HepG2 (cell line): ENCODE measurements around the gene SLC4A2. TPM values are rescaled to one million over a fixed set of nuclear protein-coding genes. Genes with fewer than 3 reads are reported as not detected.

Experiments used
- ASH2L ChIP-seq: fragments of 300-600, 200-600 bp; sonication (generic); IDR thresholded peaks from 2 replicates; pipeline ENCODE4 v1.7.0; 2017; ENCODE audit warnings: low read depth, mild to moderate bottlenecking, moderate library complexity, mixed read lengths, low read length; ENCODE audit not compliant: insufficient read length
- CAMTA2 ChIP-seq: sonication (generic); formaldehyde crosslinking; IDR thresholded peaks from 2 replicates; pipeline ENCODE4 v1.4.0; 2020; ENCODE audit warnings: mild to moderate bottlenecking, missing genetic modification reagents, borderline replicate concordance
- E2F2 ChIP-seq: sonication (generic); formaldehyde crosslinking; IDR thresholded peaks from 2 replicates; pipeline ENCODE4 v1.4.0; 2020; ENCODE audit warnings: missing genetic modification reagents, borderline replicate concordance
- ISL2 ChIP-seq: sonication (generic); formaldehyde crosslinking; IDR thresholded peaks from 2 replicates; pipeline ENCODE4 v1.5.0; 2020; ENCODE audit warnings: missing genetic modification reagents
- KDM5A ChIP-seq: fragments of 200-600 bp; sonication (generic); IDR thresholded peaks from 2 replicates; pipeline ENCODE4 v1.7.0; 2018; ENCODE audit warnings: antibody characterized with exemption, mild to moderate bottlenecking, low read length, borderline replicate concordance
- NCOA1 ChIP-seq: sonication (generic); formaldehyde crosslinking; IDR thresholded peaks from 2 replicates; pipeline ENCODE4 v1.9.0; 2021; ENCODE audit warnings: missing genetic modification reagents
- NFYB ChIP-seq: sonication (generic); formaldehyde crosslinking; IDR thresholded peaks from 2 replicates; pipeline ENCODE4 v1.4.0; 2020; ENCODE audit warnings: missing genetic modification reagents
- PHF8 ChIP-seq: sonication (generic); formaldehyde crosslinking; IDR thresholded peaks from 2 replicates; pipeline ENCODE4 v1.5.0; 2020; ENCODE audit warnings: missing genetic modification reagents
- POLR2AphosphoS2 ChIP-seq: IDR thresholded peaks from 2 replicates; pipeline ENCODE4 v1.6.1; 2011; ENCODE audit warnings: low read depth, low read length, improper control_type of control experiment
- RNF2 ChIP-seq: fragments of 450-650 bp; conservative IDR thresholded peaks from 2 replicates; pipeline ENCODE4 v1.6.1; 2016; ENCODE audit warnings: low read depth
- SIN3A ChIP-seq: IDR thresholded peaks from 2 replicates; pipeline ENCODE4 v1.6.1; 2011; ENCODE audit warnings: low read depth, mild to moderate bottlenecking, control low read depth, low read length, borderline replicate concordance
- SMAD1 ChIP-seq: sonication (generic); formaldehyde crosslinking; IDR thresholded peaks from 2 replicates; pipeline ENCODE4 v1.4.0; 2020; ENCODE audit warnings: missing genetic modification reagents, low read depth, mild to moderate bottlenecking, borderline replicate concordance
- ZFP91 ChIP-seq: sonication (generic); formaldehyde crosslinking; IDR thresholded peaks from 2 replicates; pipeline ENCODE4 v1.9.0; 2022; ENCODE audit warnings: missing genetic modification reagents, mild to moderate bottlenecking, borderline replicate concordance
- ZMYM3 ChIP-seq: sonication (generic); formaldehyde crosslinking; IDR thresholded peaks from 2 replicates; pipeline ENCODE4 v1.5.1; 2020; ENCODE audit warnings: mild to moderate bottlenecking, missing genetic modification reagents
- ZNF605 ChIP-seq: sonication (generic); formaldehyde crosslinking; IDR thresholded peaks from 2 replicates; pipeline ENCODE4 v1.8.0; 2022; ENCODE audit warnings: mild to moderate bottlenecking, missing genetic modification reagents
- ZNF607 ChIP-seq: sonication (generic); formaldehyde crosslinking; IDR thresholded peaks from 2 replicates; pipeline ENCODE4 v1.5.1; 2020; ENCODE audit warnings: missing genetic modification reagents, mild to moderate bottlenecking, borderline replicate concordance
- ZNF709 ChIP-seq: sonication (generic); formaldehyde crosslinking; IDR thresholded peaks from 2 replicates; pipeline ENCODE4 v1.5.0; 2020; ENCODE audit warnings: mild to moderate bottlenecking, missing genetic modification reagents
- ZNF713 ChIP-seq: sonication (generic); formaldehyde crosslinking; IDR thresholded peaks from 2 replicates; pipeline ENCODE4 v1.4.0; 2020; ENCODE audit warnings: mild to moderate bottlenecking, missing genetic modification reagents
- polyA plus RNA-seq, 8 experiments: library from polyadenylated mRNA; depleted of rRNA in 3 of 8; stranded (reverse) in 7 of 8; unstranded in 1 of 8; fragments of >200 nt; fragmentation: Illumina TruSeq in 4 of 8; extraction: Trizol in 4 of 8; gene quantifications; 2 replicates each; pipeline versions ENCODE4 v1.2.1 to v1.2.3, GENCODE V29; 2011 to 2016; ENCODE audit warnings: low read depth in 4 of 8, missing spikeins in 1 of 8, mixed read lengths in 1 of 8; ENCODE audit not compliant: insufficient read depth in 1 of 8
- total RNA-seq, 5 experiments: library from RNA; depleted of rRNA; stranded (reverse); fragments of >200 nt; fragmentation: Illumina TruSeq; extraction: Trizol; gene quantifications; 2 replicates each; pipeline ENCODE4 v1.2.3, GENCODE V29; 2016; ENCODE audit warnings: low read depth in 1 of 5
- TF ChIP-seq, protein P1 (sequence below), 2 experiments: sonication (generic) in 1 of 2; formaldehyde crosslinking in 1 of 2; IDR thresholded peaks; 2 replicates each; pipeline versions ENCODE4 v1.4.0 to v1.6.1; 2018 to 2020; ENCODE audit warnings: missing genetic modification reagents in 2 of 2, borderline replicate concordance in 1 of 2, low read depth in 1 of 2, mild to moderate bottlenecking in 1 of 2, missing biosample characterization in 1 of 2
- TF ChIP-seq, protein P2 (sequence below): sonication (generic); formaldehyde crosslinking; IDR thresholded peaks from 2 replicates; pipeline ENCODE4 v1.4.0; 2020; ENCODE audit warnings: mild to moderate bottlenecking, missing genetic modification reagents

The SLC4A2 gene
- total and polyA plus RNA-seq, 2 of the 13 experiments (the other 11 are each of a cell fraction or from before 2014, with no cell fraction given), result 51.9 to 73.4 TPM

- TF ChIP-seq ZNF713 (0 out of 2 replicates have a peak, but pooled peaks have one; percentile 23), NFYB (CRISPR knock-in tag) (no peak), ZNF605 (CRISPR knock-in tag) (peak; percentile 75), PHF8 (0 out of 2 replicates have a peak, but pooled peaks have one; percentile 11), SIN3A (0 out of 2 replicates have a peak, but pooled peaks have one; percentile 46), NCOA1 (no peak), CAMTA2 (CRISPR knock-in tag) (peak; percentile 25; the same call in 1 of the 2 replicates), RNF2 (no peak), ISL2 (CRISPR knock-in tag) (peak; percentile 25; the same call in 1 of the 2 replicates), ASH2L (peak; percentile 68), SMAD1 (0 out of 2 replicates have a peak, but pooled peaks have one; percentile 16), ZNF709 (CRISPR knock-in tag) (0 out of 2 replicates have a peak, but pooled peaks have one; percentile 19), KDM5A (peak; percentile 67), E2F2 (CRISPR knock-in tag) (0 out of 2 replicates have a peak, but pooled peaks have one; percentile 85), ZNF607 (peak; percentile 15; the same call in 1 of the 2 replicates), POLR2AphosphoS2 (no peak), ZFP91 (CRISPR knock-in tag) (0 out of 2 replicates have a peak, but pooled peaks have one; percentile 7), ZMYM3 (CRISPR knock-in tag) (no peak)
- TF ChIP-seq, protein P1, sequence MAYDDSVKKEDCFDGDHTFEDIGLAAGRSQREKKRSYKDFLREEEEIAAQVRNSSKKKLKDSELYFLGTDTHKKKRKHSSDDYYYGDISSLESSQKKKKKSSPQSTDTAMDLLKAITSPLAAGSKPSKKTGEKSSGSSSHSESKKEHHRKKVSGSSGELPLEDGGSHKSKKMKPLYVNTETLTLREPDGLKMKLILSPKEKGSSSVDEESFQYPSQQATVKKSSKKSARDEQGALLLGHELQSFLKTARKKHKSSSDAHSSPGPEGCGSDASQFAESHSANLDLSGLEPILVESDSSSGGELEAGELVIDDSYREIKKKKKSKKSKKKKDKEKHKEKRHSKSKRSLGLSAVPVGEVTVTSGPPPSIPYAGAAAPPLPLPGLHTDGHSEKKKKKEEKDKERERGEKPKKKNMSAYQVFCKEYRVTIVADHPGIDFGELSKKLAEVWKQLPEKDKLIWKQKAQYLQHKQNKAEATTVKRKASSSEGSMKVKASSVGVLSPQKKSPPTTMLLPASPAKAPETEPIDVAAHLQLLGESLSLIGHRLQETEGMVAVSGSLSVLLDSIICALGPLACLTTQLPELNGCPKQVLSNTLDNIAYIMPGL (CRISPR knock-in tag; IDR thresholded peaks at IDR 0.05; ENCODE audit: borderline replicate concordance in 1 of 2, low read depth in 1 of 2), result peak in 1 of 2 experiments; percentile 14; a peak in 1 of 4 replicates
- TF ChIP-seq, protein P2, sequence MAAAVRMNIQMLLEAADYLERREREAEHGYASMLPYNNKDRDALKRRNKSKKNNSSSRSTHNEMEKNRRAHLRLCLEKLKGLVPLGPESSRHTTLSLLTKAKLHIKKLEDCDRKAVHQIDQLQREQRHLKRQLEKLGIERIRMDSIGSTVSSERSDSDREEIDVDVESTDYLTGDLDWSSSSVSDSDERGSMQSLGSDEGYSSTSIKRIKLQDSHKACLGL (CRISPR knock-in tag), result peak; percentile 39; the same call in 1 of the 2 replicates
- TF ChIP-seq, all 625 proteins: peak for 26
These were observed 1.8 kb upstream of the SLC4A2 start, which contains the start of gene CDK5 (continued) for GRCh38 chr7:151057506-151057988.
